ENCODE results near the gene BTBD10. TPM values are rescaled to one million over a fixed set of nuclear protein-coding genes. Genes with fewer than 3 reads are reported as not detected.

BTBD10 gene
- total and polyA plus RNA-seq, 2 of the 13 experiments (the other 11 are each of a cell fraction or from before 2014, with no cell fraction given), result 9.8 to 26.6 TPM

DNA sequence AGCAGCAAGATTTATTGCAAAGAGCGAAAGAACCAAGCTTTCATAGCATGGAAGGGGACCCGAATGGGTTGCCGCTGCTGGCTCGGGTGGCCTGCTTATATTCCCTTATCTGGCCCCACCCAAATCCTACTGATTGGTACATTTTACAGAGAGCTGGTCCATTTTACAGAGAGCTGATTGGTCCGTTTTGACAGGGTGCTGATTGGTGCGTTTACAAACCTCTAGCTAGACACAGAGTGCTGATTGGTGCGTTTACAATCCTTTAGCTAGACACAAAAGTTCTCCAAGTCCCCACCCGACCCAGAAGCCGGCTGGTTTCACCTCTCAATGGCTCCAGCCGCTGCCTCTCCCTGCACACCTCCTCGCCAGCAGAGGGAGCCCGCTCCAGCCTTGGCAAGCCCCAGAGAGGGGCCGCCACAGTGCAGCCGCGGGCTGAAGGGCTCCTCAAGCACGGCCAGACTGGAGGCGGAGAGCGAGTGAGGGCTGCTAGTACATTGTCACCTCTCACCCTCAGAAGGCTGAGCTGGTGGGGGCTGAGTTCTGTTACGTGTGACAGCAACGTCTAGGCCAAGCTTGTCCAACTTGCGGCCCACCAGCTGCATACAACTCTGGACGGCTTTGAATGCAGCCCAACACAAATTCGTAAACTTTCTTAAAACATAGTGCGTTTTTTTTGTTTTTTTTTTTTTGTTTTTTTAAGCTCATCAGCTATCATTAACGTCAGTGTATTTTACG lies 24.1 kb upstream of the BTBD10 start (continued):
- TF ChIP-seq MBNL3 (CRISPR knock-in tag; conservative IDR thresholded peaks at IDR 0.05), result no peak
- TF ChIP-seq SPEN (CRISPR knock-in tag; IDR thresholded peaks at IDR 0.05; ENCODE audit: low read depth), result peak; percentile 72; the same call in 1 of the 2 replicates
- 0 out of 2 replicates have a peak, but pooled peaks have one; percentile 5 for TF ChIP-seq ZNF652 (CRISPR knock-in tag; IDR thresholded peaks at IDR 0.05; ENCODE audit: borderline replicate concordance, low read depth)
- TF ChIP-seq ZNF12 (CRISPR knock-in tag; IDR thresholded peaks at IDR 0.05), result no peak; the same call in 1 of the 2 replicates
- TF ChIP-seq STAT5B (CRISPR knock-in tag; IDR thresholded peaks at IDR 0.05), result no peak
- TF ChIP-seq RAD21 (CRISPR knock-in tag; IDR thresholded peaks at IDR 0.05), result peak; percentile 48
- TF ChIP-seq, protein P1, sequence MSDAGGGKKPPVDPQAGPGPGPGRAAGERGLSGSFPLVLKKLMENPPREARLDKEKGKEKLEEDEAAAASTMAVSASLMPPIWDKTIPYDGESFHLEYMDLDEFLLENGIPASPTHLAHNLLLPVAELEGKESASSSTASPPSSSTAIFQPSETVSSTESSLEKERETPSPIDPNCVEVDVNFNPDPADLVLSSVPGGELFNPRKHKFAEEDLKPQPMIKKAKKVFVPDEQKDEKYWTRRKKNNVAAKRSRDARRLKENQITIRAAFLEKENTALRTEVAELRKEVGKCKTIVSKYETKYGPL (CRISPR knock-in tag; IDR thresholded peaks at IDR 0.05), result no peak
- peak; percentile 48 for TF ChIP-seq PHF20 (CRISPR knock-in tag; IDR thresholded peaks at IDR 0.05)
- peak; percentile 53 for TF ChIP-seq ASH2L (IDR thresholded peaks at IDR 0.05; ENCODE audit: insufficient read length, low read depth, low read length)
- 0 out of 2 replicates have a peak, but pooled peaks have one; percentile 27 for TF ChIP-seq ZNF792 (CRISPR knock-in tag; IDR thresholded peaks at IDR 0.05)
- no peak for TF ChIP-seq SOX6 (IDR thresholded peaks at IDR 0.05)
- TF ChIP-seq SOX6 (CRISPR knock-in tag; IDR thresholded peaks at IDR 0.05), result peak; percentile 48; the same call in 1 of the 2 replicates
- TF ChIP-seq ZMYM4 (CRISPR knock-in tag; IDR thresholded peaks at IDR 0.05), result peak; percentile 99
- peak; percentile 88 for TF ChIP-seq ZNF605 (CRISPR knock-in tag; IDR thresholded peaks at IDR 0.05)
- TF ChIP-seq ZSCAN20 (CRISPR knock-in tag; IDR thresholded peaks at IDR 0.05; ENCODE audit: borderline replicate concordance), result no peak
- TF ChIP-seq SP4 (CRISPR knock-in tag; IDR thresholded peaks at IDR 0.05), result 0 out of 2 replicates have a peak, but pooled peaks have one; percentile 34
- no peak for TF ChIP-seq ZNF543 (CRISPR knock-in tag; IDR thresholded peaks at IDR 0.05)
- TF ChIP-seq KAT2B (IDR thresholded peaks at IDR 0.05; ENCODE audit: borderline replicate concordance, low read depth, low read length), result no peak
- TF ChIP-seq, protein P2, sequence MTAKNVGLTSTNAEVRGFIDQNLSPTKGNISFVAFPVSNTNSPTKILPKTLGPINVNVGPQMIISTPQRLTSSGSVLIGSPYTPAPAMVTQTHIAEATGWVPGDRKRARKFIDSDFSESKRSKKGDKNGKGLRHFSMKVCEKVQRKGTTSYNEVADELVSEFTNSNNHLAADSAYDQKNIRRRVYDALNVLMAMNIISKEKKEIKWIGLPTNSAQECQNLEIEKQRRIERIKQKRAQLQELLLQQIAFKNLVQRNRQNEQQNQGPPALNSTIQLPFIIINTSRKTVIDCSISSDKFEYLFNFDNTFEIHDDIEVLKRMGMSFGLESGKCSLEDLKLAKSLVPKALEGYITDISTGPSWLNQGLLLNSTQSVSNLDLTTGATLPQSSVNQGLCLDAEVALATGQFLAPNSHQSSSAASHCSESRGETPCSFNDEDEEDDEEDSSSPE (CRISPR knock-in tag; IDR thresholded peaks at IDR 0.05), result peak; percentile 21; the same call in 1 of the 2 replicates
- peak; percentile 36; the same call in 1 of the 2 replicates for TF ChIP-seq ZNF331 (CRISPR knock-in tag; IDR thresholded peaks at IDR 0.05)
- TF ChIP-seq, protein P3, sequence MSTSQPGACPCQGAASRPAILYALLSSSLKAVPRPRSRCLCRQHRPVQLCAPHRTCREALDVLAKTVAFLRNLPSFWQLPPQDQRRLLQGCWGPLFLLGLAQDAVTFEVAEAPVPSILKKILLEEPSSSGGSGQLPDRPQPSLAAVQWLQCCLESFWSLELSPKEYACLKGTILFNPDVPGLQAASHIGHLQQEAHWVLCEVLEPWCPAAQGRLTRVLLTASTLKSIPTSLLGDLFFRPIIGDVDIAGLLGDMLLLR (CRISPR knock-in tag; IDR thresholded peaks at IDR 0.05), result no peak
- peak; percentile 80; the same call in 1 of the 2 replicates for TF ChIP-seq ZNF768 (CRISPR knock-in tag; IDR thresholded peaks at IDR 0.05)
- 0 out of 2 replicates have a peak, but pooled peaks have one; percentile 35 for TF ChIP-seq ZNF567 (CRISPR knock-in tag; IDR thresholded peaks at IDR 0.05; ENCODE audit: borderline replicate concordance)
- peak; percentile 65; the same call in 1 of the 2 replicates for TF ChIP-seq ZBTB7B (CRISPR knock-in tag; IDR thresholded peaks at IDR 0.05)
- TF ChIP-seq, protein P4, sequence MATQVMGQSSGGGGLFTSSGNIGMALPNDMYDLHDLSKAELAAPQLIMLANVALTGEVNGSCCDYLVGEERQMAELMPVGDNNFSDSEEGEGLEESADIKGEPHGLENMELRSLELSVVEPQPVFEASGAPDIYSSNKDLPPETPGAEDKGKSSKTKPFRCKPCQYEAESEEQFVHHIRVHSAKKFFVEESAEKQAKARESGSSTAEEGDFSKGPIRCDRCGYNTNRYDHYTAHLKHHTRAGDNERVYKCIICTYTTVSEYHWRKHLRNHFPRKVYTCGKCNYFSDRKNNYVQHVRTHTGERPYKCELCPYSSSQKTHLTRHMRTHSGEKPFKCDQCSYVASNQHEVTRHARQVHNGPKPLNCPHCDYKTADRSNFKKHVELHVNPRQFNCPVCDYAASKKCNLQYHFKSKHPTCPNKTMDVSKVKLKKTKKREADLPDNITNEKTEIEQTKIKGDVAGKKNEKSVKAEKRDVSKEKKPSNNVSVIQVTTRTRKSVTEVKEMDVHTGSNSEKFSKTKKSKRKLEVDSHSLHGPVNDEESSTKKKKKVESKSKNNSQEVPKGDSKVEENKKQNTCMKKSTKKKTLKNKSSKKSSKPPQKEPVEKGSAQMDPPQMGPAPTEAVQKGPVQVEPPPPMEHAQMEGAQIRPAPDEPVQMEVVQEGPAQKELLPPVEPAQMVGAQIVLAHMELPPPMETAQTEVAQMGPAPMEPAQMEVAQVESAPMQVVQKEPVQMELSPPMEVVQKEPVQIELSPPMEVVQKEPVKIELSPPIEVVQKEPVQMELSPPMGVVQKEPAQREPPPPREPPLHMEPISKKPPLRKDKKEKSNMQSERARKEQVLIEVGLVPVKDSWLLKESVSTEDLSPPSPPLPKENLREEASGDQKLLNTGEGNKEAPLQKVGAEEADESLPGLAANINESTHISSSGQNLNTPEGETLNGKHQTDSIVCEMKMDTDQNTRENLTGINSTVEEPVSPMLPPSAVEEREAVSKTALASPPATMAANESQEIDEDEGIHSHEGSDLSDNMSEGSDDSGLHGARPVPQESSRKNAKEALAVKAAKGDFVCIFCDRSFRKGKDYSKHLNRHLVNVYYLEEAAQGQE (IDR thresholded peaks at IDR 0.05; ENCODE audit: borderline replicate concordance in 1 of 2, low read depth in 1 of 2, low read length in 2 of 2), result no peak

Data from HepG2 (cell line).